HG03521 (cell line): ENCODE measurements around the gene NIP7.

Experiments used
- ATAC-seq: cut with Tn5 transposase; IDR thresholded peaks from one replicate; pipeline ENCODE4 v1.9.1; 2021; ENCODE audit warnings: mild to moderate bottlenecking, moderate library complexity; ENCODE audit not compliant: unreplicated experiment

NIP7 gene

DNA sequence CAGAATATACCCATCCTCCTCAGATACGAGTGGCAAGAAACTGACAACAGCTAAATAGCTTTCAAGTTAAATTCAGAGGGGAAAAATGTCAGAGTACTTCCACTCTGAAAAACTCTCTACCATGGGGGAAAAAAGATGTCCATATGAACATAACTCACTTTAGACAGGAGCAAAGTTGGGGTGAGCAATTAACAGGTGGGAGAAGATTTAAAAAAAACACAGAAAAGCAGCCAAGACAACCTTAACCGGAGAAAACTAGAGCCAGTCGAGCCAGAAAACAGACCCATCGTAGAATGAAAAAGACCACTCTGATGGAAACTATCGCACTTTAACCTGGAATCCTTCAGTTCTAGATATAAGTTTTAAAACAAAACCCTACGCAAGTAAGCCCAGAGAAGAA is 45.4 kb downstream of the NIP7 start:
- no peak for ATAC-seq

DNA sequence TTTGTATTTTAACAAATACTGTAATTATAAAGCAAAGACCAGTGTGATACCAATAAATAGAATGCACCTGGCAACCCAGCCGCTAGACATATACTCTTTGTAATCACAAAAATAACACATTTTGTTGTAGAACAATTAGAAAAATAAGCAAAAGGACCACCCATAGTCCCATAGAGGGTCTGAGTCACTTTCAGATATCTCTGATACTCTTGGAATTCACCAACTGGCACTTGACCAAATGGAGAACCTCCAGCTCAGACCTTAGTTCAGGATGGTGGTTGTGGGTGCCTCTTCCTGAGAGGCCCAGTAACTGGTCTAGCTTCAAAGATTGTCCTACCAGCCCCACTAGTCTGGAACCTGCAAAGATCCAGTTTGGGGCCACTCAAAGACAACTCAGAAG is 47.0 kb downstream of the NIP7 start:
- ATAC-seq = no peak
